Measurements from ENCODE around the gene ZSWIM7. TPM values are rescaled to one million over a fixed set of nuclear protein-coding genes. Genes with fewer than 3 reads are reported as not detected.
A peak's percentile ranks its signal among the peaks of the same experiment; 100 is the strongest.

The ZSWIM7 gene
- total and polyA plus RNA-seq, 12 donors: 10.3 to 72.6 (median 38.4) TPM

- Histone ChIP-seq H3K4me3 (no peak overlapping the region), H3K27me3 (no peaks in the 10 kb centered on the region), H3K9me3 (replicated peaks in 1 of 3) (no peaks in the 10 kb centered on the region), H3K36me3 (replicated peaks in 1 of 2) (peaks cover 0 to 43% of the 10 kb centered on the region in 2 donors), H3K27ac (no peak overlapping the region), H3K4me1 (replicated peaks in 1 of 2) (peaks cover 3 to 10% of the 10 kb centered on the region in 2 donors)
- intact Hi-C loops (cut with DNase I): no loop called here
- no peak for DNase-seq
- TF ChIP-seq CTCF (IDR thresholded peaks at IDR 0.05) (no peak), POLR2A (IDR thresholded peaks at IDR 0.05) (no peak)
- WGBS, 4 donors: 89 to 94% (median 91%) methylated on average over 10 of the region's 10 CpGs
Measured at GRCh38 chr17:16044487-16044886, 45.0 kb upstream of the ZSWIM7 start.

- no peaks in the 10 kb centered on the region for H3K27me3 ChIP-seq
- TF ChIP-seq CTCF (IDR thresholded peaks at IDR 0.05) (no peak), POLR2A (IDR thresholded peaks at IDR 0.05) (no peak)
- H3K9me3 ChIP-seq (replicated peaks in 1 of 3): no peaks in the 10 kb centered on the region
- peak; percentile 77 to 90 (median 88) for DNase-seq
- intact Hi-C loops (cut with DNase I): no loop called here
- H3K4me1 ChIP-seq (replicated peaks in 1 of 2): peaks cover 3 to 10% of the 10 kb centered on the region in 2 donors
- 31 to 44% (median 33%) methylated on average over 4 of the region's 4 CpGs for WGBS, 4 donors
- no peak overlapping the region for H3K4me3 ChIP-seq
- H3K27ac ChIP-seq: peak overlapping the region; percentile 41 to 84 (median 76)
- H3K36me3 ChIP-seq (replicated peaks in 1 of 2): peaks cover 0 to 34% of the 10 kb centered on the region in 2 donors
Measured at GRCh38 chr17:16040710-16041251, 41.3 kb upstream of the ZSWIM7 start.

GRCh38 chr17:16037636-16038035, 38.1 kb upstream of the ZSWIM7 start:
- peaks cover 0 to 47% of the 10 kb centered on the region in 2 donors for H3K36me3 ChIP-seq (replicated peaks in 1 of 2)
- H3K27me3 ChIP-seq: no peaks in the 10 kb centered on the region
- H3K4me3 ChIP-seq: no peak overlapping the region
- no peaks in the 10 kb centered on the region for H3K9me3 ChIP-seq (replicated peaks in 1 of 3)
- intact Hi-C loops (cut with DNase I): no loop called here
- TF ChIP-seq CTCF (IDR thresholded peaks at IDR 0.05) (no peak), POLR2A (IDR thresholded peaks at IDR 0.05) (no peak)
- DNase-seq: no peak
- H3K27ac ChIP-seq: peak overlapping the region in 1 of 5 donors; percentile 2
- peaks cover 3 to 10% of the 10 kb centered on the region in 2 donors for H3K4me1 ChIP-seq (replicated peaks in 1 of 2)

- peaks cover 0 to 57% of the 10 kb centered on the region in 2 donors for H3K36me3 ChIP-seq (replicated peaks in 1 of 2)
- intact Hi-C loops (cut with DNase I): no loop called here
- no peak overlapping the region for H3K27ac ChIP-seq
- no peak for DNase-seq
- H3K4me1 ChIP-seq (replicated peaks in 1 of 2): peaks cover 3 to 6% of the 10 kb centered on the region in 2 donors
- no peaks in the 10 kb centered on the region for H3K27me3 ChIP-seq
- TF ChIP-seq CTCF (IDR thresholded peaks at IDR 0.05) (no peak), POLR2A (IDR thresholded peaks at IDR 0.05) (no peak)
- WGBS, 4 donors: 92 to 99% (median 97%) methylated on average over 2 of the region's 2 CpGs
- H3K9me3 ChIP-seq (replicated peaks in 1 of 3): no peaks in the 10 kb centered on the region
- H3K4me3 ChIP-seq: no peak overlapping the region
Measured at GRCh38 chr17:16036261-16036660, 36.8 kb upstream of the ZSWIM7 start.
